Stromal cell of bone marrow (primary cell): ENCODE measurements around the gene TOR1A.
A peak's percentile ranks its signal among the peaks of the same experiment; 100 is the strongest.
"Not testable (repeated sequence)": the region's sequence is repeated elsewhere in the genome, so short reads cannot be mapped to it uniquely, and the experiment has no call there.

ENCODE experiments used
- DNase-seq: peaks from one replicate; pipeline ENCODE4 v3.0.0-alpha.2; 2012; ENCODE audit warnings: low read depth

Gene TOR1A

GRCh38 chr9:129781981-129782380 is 42.0 kb downstream of the TOR1A start:
- DNase-seq, result peak; percentile 22

- DNase-seq, result no peak
These were observed 42.8 kb downstream of the TOR1A start for GRCh38 chr9:129781131-129781530.

GRCh38 chr9:129779560-129780190 is 44.3 kb downstream of the TOR1A start:
- DNase-seq, result no peak

- no peak for DNase-seq
These were observed 45.5 kb downstream of the TOR1A start for GRCh38 chr9:129778469-129778868.

- no peak for DNase-seq
These were observed 46.2 kb downstream of the TOR1A start for GRCh38 chr9:129777769-129778130.

- peak; percentile 100 for DNase-seq
These were observed 46.8 kb downstream of the TOR1A start for GRCh38 chr9:129776938-129777768.

GRCh38 chr9:129776566-129776937 is 47.4 kb downstream of the TOR1A start:
- DNase-seq, result peak; percentile 56

GRCh38 chr9:129776096-129776495 is 47.8 kb downstream of the TOR1A start:
- not testable (repeated sequence) for DNase-seq

- DNase-seq, result no peak
These were observed 48.5 kb downstream of the TOR1A start for GRCh38 chr9:129775448-129775798.

- no peak for DNase-seq
These were observed 49.0 kb downstream of the TOR1A start for GRCh38 chr9:129774791-129775447.

GRCh38 chr9:129773262-129774048 is 50.5 kb downstream of the TOR1A start:
- peak; percentile 63 for DNase-seq

- DNase-seq, result no peak
These were observed 53.2 kb downstream of the TOR1A start for GRCh38 chr9:129770741-129771140.

GRCh38 chr9:129769669-129770068 is 54.3 kb downstream of the TOR1A start:
- DNase-seq, result no peak

GRCh38 chr9:129768486-129768885 is 55.5 kb downstream of the TOR1A start:
- DNase-seq, result no peak

GRCh38 chr9:129765764-129766317 is 58.1 kb downstream of the TOR1A start:
- DNase-seq, result no peak

GRCh38 chr9:129762985-129763926 is 60.7 kb downstream of the TOR1A start:
- peak; percentile 69 for DNase-seq
